Smooth muscle cell of trachea (primary cell): ENCODE data around the gene FANCC. TPM values are rescaled to one million over a fixed set of nuclear protein-coding genes. Genes with fewer than 3 reads are reported as not detected.

Source experiments
- total RNA-seq: library from RNA; depleted of rRNA; stranded (reverse); fragments of >200 nt; gene quantifications from 2 replicates; pipeline ENCODE4 v1.2.1, GENCODE V29; 2014

The FANCC gene, protein sequence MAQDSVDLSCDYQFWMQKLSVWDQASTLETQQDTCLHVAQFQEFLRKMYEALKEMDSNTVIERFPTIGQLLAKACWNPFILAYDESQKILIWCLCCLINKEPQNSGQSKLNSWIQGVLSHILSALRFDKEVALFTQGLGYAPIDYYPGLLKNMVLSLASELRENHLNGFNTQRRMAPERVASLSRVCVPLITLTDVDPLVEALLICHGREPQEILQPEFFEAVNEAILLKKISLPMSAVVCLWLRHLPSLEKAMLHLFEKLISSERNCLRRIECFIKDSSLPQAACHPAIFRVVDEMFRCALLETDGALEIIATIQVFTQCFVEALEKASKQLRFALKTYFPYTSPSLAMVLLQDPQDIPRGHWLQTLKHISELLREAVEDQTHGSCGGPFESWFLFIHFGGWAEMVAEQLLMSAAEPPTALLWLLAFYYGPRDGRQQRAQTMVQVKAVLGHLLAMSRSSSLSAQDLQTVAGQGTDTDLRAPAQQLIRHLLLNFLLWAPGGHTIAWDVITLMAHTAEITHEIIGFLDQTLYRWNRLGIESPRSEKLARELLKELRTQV
- 5.1 and 7.3 TPM in 2 replicates for total RNA-seq

DNA sequence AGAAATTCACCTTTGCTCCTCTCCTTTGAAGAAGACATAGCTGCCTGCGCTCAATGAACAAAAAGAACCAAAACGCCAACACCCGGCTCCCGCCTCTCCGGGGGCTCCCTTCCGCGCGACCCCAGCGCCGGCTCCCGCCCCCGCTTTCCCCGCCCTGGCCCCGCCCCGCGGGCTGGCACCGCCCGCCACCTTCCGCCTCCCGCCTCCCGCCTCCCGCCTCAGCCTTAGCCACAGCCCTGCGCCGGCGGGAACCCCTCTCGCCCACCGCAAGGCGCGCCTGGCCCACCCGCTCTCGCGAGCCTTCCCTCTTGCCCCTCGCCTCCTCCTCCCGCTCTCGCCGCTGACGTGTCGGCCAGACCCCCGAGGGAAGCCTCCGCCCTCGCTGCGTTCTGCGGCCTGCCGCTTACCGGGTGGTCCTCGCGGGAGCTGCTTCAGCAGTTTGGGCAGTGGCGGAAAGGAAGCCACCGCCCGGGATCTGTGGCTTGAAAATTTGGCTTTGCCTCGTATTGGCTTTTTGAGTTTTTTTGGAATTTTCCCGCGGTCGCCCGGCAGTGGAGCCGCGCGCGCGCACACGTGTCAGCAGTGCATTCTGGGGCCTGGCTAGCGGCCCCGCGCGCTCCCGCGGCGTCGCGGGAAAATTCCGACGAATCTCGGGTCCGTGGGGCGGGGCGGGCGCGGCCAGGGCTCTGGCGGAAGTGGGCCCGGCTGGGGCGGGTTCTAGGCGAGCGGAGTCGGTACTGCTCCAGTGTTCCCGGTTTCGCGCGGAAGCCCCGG, at the start of gene FANCC:
FANCC (minus strand) TSS at position 591 of the 774 bp plus-strand sequence. CDS start 68,418 bp downstream, outside the sequence.

Other genes with a start within 250 kb of the FANCC start
- 4.8 and 7.1 TPM in 2 replicates for gene PTCH1, start 199.3 kb upstream of the FANCC start, total RNA-seq